ENCODE results near the gene SRD5A1.

DNA sequence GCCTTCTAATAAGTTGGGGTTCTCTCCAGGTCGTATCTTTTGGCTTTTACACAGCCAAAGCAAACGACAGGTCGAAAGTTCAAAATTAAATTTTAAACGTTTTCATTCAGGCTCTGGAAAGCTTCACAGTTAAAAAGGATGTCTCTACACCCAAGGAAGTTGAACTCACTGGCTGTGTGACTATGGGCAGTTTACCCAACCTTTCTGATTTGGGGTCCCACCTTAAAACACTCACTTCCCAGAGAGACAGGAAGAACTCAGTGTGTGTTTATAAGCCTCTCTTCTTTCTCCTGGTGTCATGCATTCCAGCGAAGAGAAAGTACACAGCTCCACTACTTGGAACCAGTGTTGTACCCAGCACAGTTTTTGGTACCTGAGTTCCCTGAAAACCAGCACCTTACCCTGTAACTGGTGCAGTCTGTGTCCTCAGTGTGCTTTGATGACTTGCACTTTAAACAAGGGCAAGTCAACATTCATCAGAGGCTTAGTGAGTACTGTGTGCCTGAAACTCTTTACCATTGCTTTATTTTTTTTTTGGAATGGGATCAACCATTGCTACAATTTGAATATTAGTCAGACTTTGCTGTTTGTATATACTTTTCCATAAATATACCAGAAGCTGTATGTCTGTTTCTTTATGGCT lies 1.7 kb downstream of the SRD5A1 start:
- TF ChIP-seq, protein P1, sequence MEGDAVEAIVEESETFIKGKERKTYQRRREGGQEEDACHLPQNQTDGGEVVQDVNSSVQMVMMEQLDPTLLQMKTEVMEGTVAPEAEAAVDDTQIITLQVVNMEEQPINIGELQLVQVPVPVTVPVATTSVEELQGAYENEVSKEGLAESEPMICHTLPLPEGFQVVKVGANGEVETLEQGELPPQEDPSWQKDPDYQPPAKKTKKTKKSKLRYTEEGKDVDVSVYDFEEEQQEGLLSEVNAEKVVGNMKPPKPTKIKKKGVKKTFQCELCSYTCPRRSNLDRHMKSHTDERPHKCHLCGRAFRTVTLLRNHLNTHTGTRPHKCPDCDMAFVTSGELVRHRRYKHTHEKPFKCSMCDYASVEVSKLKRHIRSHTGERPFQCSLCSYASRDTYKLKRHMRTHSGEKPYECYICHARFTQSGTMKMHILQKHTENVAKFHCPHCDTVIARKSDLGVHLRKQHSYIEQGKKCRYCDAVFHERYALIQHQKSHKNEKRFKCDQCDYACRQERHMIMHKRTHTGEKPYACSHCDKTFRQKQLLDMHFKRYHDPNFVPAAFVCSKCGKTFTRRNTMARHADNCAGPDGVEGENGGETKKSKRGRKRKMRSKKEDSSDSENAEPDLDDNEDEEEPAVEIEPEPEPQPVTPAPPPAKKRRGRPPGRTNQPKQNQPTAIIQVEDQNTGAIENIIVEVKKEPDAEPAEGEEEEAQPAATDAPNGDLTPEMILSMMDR (IDR thresholded peaks at IDR 0.05; ENCODE audit: low read length), result no peak
- no peak for TF ChIP-seq EZH2 (optimal IDR thresholded peaks at IDR 0.05; ENCODE audit: low read depth, low read length)

Measured in MM.1S (cell line).